ENCODE data around the gene LGR4. TPM values are rescaled to one million over a fixed set of nuclear protein-coding genes. Genes with fewer than 3 reads are reported as not detected.

Gene LGR4
- total and polyA plus RNA-seq, 9 of the 15 experiments (the other 6 are each of a cell fraction or from before 2014, with no cell fraction given) = 0.94 to 10.1 (median 5.8) TPM

DNA sequence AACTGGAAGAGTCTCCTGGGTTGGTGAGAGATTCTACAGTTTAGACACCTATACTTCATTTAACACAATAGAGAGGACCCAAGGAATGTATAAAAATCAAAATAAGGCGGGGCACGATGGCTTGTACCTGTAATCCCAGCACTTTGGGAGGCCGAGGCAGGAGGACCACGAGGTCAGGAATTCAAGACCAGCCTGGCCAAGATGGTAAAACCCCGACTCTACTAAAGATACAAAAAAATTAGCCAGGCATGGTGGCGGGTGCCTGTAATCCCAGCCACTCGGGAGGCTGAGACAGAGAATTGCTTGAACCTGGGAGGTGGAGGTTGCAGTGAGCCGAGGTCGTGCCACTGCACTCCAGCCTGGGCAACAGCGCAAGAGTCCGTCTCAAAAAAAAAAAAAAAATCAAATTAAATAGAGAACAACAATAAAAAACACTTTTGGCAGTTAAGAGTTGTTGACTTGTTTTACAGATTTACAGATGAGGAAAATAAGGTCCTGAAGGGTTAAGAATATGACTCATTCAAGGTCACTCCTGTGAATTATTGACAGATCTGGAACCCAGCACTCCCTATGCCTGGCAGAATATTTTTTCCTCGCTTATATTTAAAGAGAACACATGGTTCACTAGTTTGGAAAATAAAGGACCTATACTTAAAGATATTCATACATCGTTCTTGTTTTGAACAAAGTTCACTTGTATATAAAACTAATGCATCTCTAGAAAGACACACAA lies 5.2 kb downstream of the LGR4 start (continued):
- TF ChIP-seq, protein P1, sequence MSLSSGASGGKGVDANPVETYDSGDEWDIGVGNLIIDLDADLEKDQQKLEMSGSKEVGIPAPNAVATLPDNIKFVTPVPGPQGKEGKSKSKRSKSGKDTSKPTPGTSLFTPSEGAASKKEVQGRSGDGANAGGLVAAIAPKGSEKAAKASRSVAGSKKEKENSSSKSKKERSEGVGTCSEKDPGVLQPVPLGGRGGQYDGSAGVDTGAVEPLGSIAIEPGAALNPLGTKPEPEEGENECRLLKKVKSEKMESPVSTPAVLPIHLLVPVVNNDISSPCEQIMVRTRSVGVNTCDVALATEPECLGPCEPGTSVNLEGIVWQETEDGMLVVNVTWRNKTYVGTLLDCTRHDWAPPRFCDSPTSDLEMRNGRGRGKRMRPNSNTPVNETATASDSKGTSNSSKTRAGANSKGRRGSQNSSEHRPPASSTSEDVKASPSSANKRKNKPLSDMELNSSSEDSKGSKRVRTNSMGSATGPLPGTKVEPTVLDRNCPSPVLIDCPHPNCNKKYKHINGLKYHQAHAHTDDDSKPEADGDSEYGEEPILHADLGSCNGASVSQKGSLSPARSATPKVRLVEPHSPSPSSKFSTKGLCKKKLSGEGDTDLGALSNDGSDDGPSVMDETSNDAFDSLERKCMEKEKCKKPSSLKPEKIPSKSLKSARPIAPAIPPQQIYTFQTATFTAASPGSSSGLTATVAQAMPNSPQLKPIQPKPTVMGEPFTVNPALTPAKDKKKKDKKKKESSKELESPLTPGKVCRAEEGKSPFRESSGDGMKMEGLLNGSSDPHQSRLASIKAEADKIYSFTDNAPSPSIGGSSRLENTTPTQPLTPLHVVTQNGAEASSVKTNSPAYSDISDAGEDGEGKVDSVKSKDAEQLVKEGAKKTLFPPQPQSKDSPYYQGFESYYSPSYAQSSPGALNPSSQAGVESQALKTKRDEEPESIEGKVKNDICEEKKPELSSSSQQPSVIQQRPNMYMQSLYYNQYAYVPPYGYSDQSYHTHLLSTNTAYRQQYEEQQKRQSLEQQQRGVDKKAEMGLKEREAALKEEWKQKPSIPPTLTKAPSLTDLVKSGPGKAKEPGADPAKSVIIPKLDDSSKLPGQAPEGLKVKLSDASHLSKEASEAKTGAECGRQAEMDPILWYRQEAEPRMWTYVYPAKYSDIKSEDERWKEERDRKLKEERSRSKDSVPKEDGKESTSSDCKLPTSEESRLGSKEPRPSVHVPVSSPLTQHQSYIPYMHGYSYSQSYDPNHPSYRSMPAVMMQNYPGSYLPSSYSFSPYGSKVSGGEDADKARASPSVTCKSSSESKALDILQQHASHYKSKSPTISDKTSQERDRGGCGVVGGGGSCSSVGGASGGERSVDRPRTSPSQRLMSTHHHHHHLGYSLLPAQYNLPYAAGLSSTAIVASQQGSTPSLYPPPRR (CRISPR knock-in tag; IDR thresholded peaks at IDR 0.05; ENCODE audit: borderline replicate concordance) = no peak
- TF ChIP-seq, protein P2, sequence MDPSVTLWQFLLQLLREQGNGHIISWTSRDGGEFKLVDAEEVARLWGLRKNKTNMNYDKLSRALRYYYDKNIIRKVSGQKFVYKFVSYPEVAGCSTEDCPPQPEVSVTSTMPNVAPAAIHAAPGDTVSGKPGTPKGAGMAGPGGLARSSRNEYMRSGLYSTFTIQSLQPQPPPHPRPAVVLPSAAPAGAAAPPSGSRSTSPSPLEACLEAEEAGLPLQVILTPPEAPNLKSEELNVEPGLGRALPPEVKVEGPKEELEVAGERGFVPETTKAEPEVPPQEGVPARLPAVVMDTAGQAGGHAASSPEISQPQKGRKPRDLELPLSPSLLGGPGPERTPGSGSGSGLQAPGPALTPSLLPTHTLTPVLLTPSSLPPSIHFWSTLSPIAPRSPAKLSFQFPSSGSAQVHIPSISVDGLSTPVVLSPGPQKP (CRISPR knock-in tag; IDR thresholded peaks at IDR 0.05) = no peak
- TF ChIP-seq ZNF197 (CRISPR knock-in tag; IDR thresholded peaks at IDR 0.05; ENCODE audit: low read depth) = no peak
- no peak for TF ChIP-seq ZNF217 (CRISPR knock-in tag; IDR thresholded peaks at IDR 0.05)
- TF ChIP-seq, protein P3, sequence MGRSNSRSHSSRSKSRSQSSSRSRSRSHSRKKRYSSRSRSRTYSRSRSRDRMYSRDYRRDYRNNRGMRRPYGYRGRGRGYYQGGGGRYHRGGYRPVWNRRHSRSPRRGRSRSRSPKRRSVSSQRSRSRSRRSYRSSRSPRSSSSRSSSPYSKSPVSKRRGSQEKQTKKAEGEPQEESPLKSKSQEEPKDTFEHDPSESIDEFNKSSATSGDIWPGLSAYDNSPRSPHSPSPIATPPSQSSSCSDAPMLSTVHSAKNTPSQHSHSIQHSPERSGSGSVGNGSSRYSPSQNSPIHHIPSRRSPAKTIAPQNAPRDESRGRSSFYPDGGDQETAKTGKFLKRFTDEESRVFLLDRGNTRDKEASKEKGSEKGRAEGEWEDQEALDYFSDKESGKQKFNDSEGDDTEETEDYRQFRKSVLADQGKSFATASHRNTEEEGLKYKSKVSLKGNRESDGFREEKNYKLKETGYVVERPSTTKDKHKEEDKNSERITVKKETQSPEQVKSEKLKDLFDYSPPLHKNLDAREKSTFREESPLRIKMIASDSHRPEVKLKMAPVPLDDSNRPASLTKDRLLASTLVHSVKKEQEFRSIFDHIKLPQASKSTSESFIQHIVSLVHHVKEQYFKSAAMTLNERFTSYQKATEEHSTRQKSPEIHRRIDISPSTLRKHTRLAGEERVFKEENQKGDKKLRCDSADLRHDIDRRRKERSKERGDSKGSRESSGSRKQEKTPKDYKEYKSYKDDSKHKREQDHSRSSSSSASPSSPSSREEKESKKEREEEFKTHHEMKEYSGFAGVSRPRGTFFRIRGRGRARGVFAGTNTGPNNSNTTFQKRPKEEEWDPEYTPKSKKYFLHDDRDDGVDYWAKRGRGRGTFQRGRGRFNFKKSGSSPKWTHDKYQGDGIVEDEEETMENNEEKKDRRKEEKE (IDR thresholded peaks at IDR 0.05; ENCODE audit: borderline replicate concordance in 1 of 2, control insufficient read depth in 1 of 2, low read depth in 2 of 2, low read length in 1 of 2) = no peak
- no peak for TF ChIP-seq BRF1 (IDR thresholded peaks at IDR 0.05; ENCODE audit: borderline replicate concordance, extremely low read depth, insufficient read length)
- TF ChIP-seq STAT5A (IDR thresholded peaks at IDR 0.05; ENCODE audit: borderline replicate concordance, low read length) = no peak
- TF ChIP-seq DIDO1 (tag; IDR thresholded peaks at IDR 0.05; ENCODE audit: low read depth) = no peak
